Vein endothelial cell (primary cell): ENCODE results near the gene TRMT61A. TPM values are rescaled to one million over a fixed set of nuclear protein-coding genes. Genes with fewer than 3 reads are reported as not detected.

Experiments
- small RNA-seq: library from RNA; depleted of rRNA; stranded (forward); fragments of <200 nt; gene quantifications from one replicate; pipeline ENCODE3, GENCODE V24; 2012
- total RNA-seq: library from RNA; depleted of rRNA; stranded (reverse); fragments of >200 nt; gene quantifications from 2 replicates; pipeline ENCODE4 v1.2.3, GENCODE V29; 2012

TRMT61A gene
- total RNA-seq: 7.2 and 8.0 TPM in 2 replicates

GRCh38 chr14:103528587-103529382 is at the start of gene TRMT61A:
TRMT61A (plus strand) TSS chr14:103529196; CDS start chr14:103529979, 783 bp downstream.

DNA sequence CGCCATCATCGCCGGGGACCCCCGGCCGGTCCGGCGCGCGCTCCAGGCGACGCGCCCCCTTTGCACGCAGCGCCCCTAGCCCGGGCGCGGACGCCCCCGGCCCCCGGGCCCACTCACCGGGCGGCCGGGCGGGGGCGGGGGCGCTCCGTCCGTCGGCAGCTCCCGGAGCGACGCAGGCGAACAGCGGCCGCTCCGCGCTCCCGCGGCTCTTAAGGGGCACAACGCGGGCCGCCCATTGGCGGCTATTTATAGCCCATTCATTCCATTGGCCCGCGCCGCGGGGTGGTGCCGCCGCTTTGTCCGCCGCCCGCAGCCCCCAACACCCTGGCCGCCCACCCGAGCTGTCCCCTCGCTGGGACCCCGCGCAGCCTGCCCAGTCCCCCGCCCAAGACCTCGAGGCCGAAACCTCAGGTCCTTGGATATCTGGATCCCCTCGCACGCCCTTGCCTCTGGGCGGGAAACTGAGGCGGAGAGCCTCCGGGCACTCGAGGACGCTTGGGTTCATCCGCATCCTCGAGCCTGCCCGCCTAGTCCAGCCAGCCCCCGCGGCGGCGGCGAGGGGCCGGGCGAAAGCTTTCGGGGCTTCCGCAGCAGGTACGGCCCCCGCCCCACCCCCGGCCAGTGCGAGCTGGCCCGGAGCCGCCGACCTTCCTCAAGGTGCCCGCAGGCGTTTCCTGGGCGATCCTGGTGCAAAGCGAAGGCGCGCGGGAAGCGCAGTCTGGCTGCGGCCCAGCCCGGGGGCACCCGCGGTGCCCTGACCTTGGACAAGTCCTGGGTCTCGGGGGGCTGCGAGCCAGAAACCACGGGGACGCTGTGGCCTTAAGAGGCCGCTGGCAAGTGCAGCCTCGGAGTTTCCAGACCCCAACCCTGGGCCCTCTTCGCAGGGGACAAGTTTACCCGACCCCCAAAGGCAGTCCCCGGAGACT is 6.1 kb upstream of the TRMT61A start, which contains the start of gene CKB:
Gene CKB (minus strand): TSS at position 182 of the 926 bp plus-strand sequence. CDS start 337 bp downstream, outside the sequence.

DNA sequence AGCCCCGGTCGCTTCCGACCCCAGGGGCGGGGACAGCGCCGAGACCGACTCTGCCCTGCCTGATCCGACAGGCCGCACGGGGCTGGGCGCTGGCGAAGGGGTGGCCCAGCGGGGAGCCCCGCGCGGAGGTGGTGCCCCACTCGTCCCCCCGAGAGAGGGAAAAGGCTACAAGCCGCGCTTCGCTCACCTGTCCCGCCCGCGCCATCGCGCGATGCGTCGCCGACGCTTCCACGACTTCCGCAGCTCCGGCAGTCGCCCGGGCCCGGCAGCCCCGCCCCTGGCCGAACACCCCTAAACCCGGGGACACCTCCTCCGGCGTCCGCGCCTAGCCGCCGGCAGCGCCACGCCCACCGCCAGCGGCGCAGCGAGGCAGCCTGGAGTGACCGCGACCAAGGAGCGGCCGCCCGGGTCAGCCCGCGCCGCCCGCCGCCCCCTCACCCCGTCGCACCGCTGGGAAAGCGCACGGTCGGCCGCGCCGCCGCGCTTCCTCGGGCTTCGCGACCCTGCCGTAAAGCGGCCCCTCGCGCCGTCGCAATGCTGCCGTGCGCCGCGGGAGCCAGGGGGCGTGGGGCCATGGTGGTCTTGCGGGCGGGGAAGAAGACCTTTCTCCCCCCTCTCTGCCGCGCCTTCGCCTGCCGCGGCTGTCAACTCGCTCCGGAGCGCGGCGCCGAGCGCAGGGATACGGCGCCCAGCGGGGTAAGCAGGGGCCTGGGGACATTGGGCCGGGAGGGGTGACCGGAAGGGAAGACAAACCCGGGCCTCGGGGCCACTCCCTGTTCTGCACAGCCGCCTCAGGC is 33.6 kb downstream of the TRMT61A start, which contains the start of the genes BAG5 and COA8:
Gene BAG5 (minus strand): TSS at position 229 of the 797 bp plus-strand sequence. CDS start 1,493 bp downstream, outside the sequence.
Gene COA8 (plus strand): TSS at position 532 of the 797 bp plus-strand sequence. CDS start 42 bp downstream, at position 574.

Small RNA genes lying within 50 kb of the gene (small RNA-seq; reads per million reads assigned to genes)
- gene RNU4-68P (not detected), gene RNU7-160P (not detected)

Other genes starting within 250 kb of the TRMT61A start
- gene EIF5, start 195.0 kb upstream of the TRMT61A start, total RNA-seq: 159 and 217 TPM in 2 replicates
- gene MARK3, start 143.8 kb upstream of the TRMT61A start, total RNA-seq: 76.8 and 99.4 TPM in 2 replicates
- gene CKB, start 6.4 kb upstream of the TRMT61A start, total RNA-seq: 1.9 and 2.6 TPM in 2 replicates
- 37.6 and 41.5 TPM in 2 replicates for gene BAG5, start 33.5 kb downstream of the TRMT61A start, total RNA-seq
- 32.7 and 33.0 TPM in 2 replicates for gene COA8, start 33.8 kb downstream of the TRMT61A start, total RNA-seq
- gene KLC1, start 100.0 kb downstream of the TRMT61A start, total RNA-seq: 220 and 221 TPM in 2 replicates
- gene XRCC3, start 186.3 kb downstream of the TRMT61A start, total RNA-seq: 13.7 and 19.5 TPM in 2 replicates
- gene ZFYVE21, start 186.6 kb downstream of the TRMT61A start, total RNA-seq: 41.5 and 60.9 TPM in 2 replicates